HG03442 (cell line): ENCODE results near the gene RBFOX1.

Experiments used
- ATAC-seq: cut with Tn5 transposase; IDR thresholded peaks from one replicate; pipeline ENCODE4 v1.9.1; 2021; ENCODE audit warnings: mild to moderate bottlenecking, moderate library complexity; ENCODE audit not compliant: unreplicated experiment

Gene RBFOX1

GRCh38 chr16:7581175-7581574, 248.5 kb downstream of the RBFOX1 start:
- no peak for ATAC-seq

- no peak for ATAC-seq
These were observed 250.8 kb downstream of the RBFOX1 start for GRCh38 chr16:7583396-7583795.

- ATAC-seq: no peak
These were observed 251.9 kb downstream of the RBFOX1 start for GRCh38 chr16:7584561-7584960.

GRCh38 chr16:7585705-7586104, 253.1 kb downstream of the RBFOX1 start:
- no peak for ATAC-seq

GRCh38 chr16:7590934-7591333, 258.3 kb downstream of the RBFOX1 start:
- ATAC-seq: no peak

- ATAC-seq: no peak
These were observed 263.7 kb downstream of the RBFOX1 start for GRCh38 chr16:7596308-7596707.

GRCh38 chr16:7597677-7598076, 265.0 kb downstream of the RBFOX1 start:
- no peak for ATAC-seq

GRCh38 chr16:7601100-7601499, 268.5 kb downstream of the RBFOX1 start:
- ATAC-seq: no peak

- no peak for ATAC-seq
These were observed 269.8 kb downstream of the RBFOX1 start for GRCh38 chr16:7602291-7602950.

GRCh38 chr16:7605812-7606211, 273.2 kb downstream of the RBFOX1 start:
- no peak for ATAC-seq

- no peak for ATAC-seq
These were observed 280.0 kb downstream of the RBFOX1 start for GRCh38 chr16:7612671-7613070.

GRCh38 chr16:7613518-7613917, 280.9 kb downstream of the RBFOX1 start:
- ATAC-seq: no peak

GRCh38 chr16:7614021-7614795, 281.6 kb downstream of the RBFOX1 start:
- ATAC-seq: no peak

GRCh38 chr16:7615565-7615964, 282.9 kb downstream of the RBFOX1 start:
- no peak for ATAC-seq

- ATAC-seq: no peak
These were observed 292.5 kb downstream of the RBFOX1 start for GRCh38 chr16:7624871-7625766.

- ATAC-seq: no peak
These were observed 296.3 kb downstream of the RBFOX1 start for GRCh38 chr16:7628981-7629380.

GRCh38 chr16:7629571-7629970, 296.9 kb downstream of the RBFOX1 start:
- no peak for ATAC-seq

- ATAC-seq: no peak
These were observed 304.8 kb downstream of the RBFOX1 start for GRCh38 chr16:7637446-7637845.

- no peak for ATAC-seq
These were observed 305.7 kb downstream of the RBFOX1 start for GRCh38 chr16:7638306-7638705.

- ATAC-seq: no peak
These were observed 307.7 kb downstream of the RBFOX1 start for GRCh38 chr16:7640334-7640733.

- ATAC-seq: no peak
These were observed 311.5 kb downstream of the RBFOX1 start for GRCh38 chr16:7644176-7644575.
